Activated T-helper 2 cell treated with anti-CD3 and anti-CD28 coated beads, Interferon-gamma antibody, Interleukin-2, Interleukin-4, amounts not matched to agents 10 μg/mL and 5 μg/mL and 100 μg/mL, durations not matched to agents 14 hours and 24 hours and 36 hours (primary cell): Measurements from ENCODE around the gene CSNK1D. TPM values are rescaled to one million over a fixed set of nuclear protein-coding genes. Genes with fewer than 3 reads are reported as not detected.

ENCODE experiments used
- DNase-seq: peaks from one replicate; pipeline ENCODE4 v3.0.0; 2021; ENCODE audit warnings: low spot score
- H3K27ac Mint-ChIP-seq: one replicate; pipeline ENCODE4 v1.8.0; 2021; ENCODE audit warnings: mixed read lengths
- H3K27me3 Mint-ChIP-seq: one replicate; pipeline ENCODE4 v1.8.0; 2021; ENCODE audit warnings: low read depth, mixed read lengths
- H3K36me3 Mint-ChIP-seq: one replicate; pipeline ENCODE4 v1.8.0; 2021; ENCODE audit warnings: low read depth, mixed read lengths
- H3K4me1 Mint-ChIP-seq: one replicate; pipeline ENCODE4 v1.8.0; 2021; ENCODE audit warnings: low read depth, mixed read lengths
- H3K4me3 Mint-ChIP-seq: one replicate; pipeline ENCODE4 v1.8.0; 2021; ENCODE audit warnings: low read depth, mild to moderate bottlenecking, moderate library complexity, mixed read lengths
- H3K9me3 Mint-ChIP-seq: one replicate; pipeline ENCODE4 v1.8.0; 2021; ENCODE audit warnings: mixed read lengths
- intact Hi-C: fragments of 100-400 bp; cut with micrococcal nuclease; formaldehyde crosslinking; loops from one replicate; pipeline ENCODE4 v1.15.1; 2023
- total RNA-seq: library from RNA; stranded (reverse); gene quantifications from 2 replicates; pipeline ENCODE4 v1.2.3, GENCODE V29; 2022

The CSNK1D gene
- total RNA-seq, 1 donor from 2014 or later: 151 TPM

DNA sequence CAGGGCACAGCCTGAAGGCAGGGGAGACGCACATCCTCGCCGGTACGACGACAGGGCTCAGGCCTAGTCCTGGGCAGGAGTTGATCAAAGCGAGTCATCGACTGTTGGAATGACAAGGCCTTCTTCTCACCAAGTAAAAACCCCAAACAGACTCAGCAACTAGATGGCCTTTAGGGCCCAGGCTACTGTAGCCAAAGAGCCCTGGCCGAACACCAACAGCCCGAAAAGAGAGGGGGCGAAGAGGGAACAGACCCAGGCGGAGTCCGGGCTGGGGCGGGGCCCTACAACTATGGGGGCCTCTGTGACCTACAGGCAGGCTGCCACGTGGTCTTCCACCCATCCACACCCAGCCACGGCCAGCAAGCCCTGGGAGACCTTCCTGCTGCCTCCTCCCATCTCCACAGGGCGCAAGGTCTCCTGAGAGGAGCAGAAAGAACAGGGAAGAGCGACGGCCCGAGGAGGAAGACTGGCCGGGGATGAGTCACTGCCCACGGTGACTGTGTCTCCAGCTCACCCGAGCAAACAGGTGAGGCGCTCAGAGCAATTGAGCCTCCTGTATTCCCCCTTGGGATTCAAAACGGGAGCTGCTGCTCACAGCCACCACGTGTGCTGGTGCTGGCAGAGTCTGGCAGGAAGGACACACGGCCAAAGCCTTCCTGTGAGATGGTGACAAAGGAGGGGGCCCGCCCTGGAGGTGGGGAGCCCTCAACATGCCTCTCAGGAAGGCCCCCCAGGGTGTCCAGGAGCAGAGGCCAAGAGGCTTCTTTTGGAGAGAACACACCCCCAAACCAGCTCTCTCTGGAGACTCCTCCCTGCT is 26.9 kb downstream of the CSNK1D start:
- H3K36me3 Mint-ChIP-seq: peaks cover 75% of the 10 kb centered on the region
- no peaks in the 10 kb centered on the region for H3K9me3 Mint-ChIP-seq
- no peak overlapping the region for H3K4me3 Mint-ChIP-seq
- intact Hi-C loops: no loop called here
- no peaks in the 10 kb centered on the region for H3K27me3 Mint-ChIP-seq
- H3K27ac Mint-ChIP-seq: peak overlapping the region; percentile 55
- peaks cover 6% of the 10 kb centered on the region for H3K4me1 Mint-ChIP-seq
- no peak for DNase-seq

DNA sequence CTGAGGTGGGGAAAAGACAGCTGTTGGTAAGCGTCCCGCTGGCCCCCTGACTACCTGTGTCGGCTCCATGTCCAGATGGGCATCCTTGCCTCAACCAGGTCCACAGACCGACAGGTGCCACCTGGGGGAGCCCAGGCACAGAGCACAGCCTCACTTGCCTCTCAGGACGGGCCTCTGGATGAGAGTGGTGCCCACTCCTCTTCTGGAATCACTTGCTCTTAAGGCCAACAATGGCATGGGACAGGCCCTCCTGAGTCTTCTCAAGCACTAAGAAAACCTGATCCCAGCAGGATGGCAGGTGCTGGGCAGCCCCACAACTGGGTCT is 27.5 kb downstream of the CSNK1D start:
- H3K4me3 Mint-ChIP-seq: no peak overlapping the region
- intact Hi-C loops: no loop called here
- no peaks in the 10 kb centered on the region for H3K27me3 Mint-ChIP-seq
- no peak for DNase-seq
- peak overlapping the region; percentile 55 for H3K27ac Mint-ChIP-seq
- no peaks in the 10 kb centered on the region for H3K9me3 Mint-ChIP-seq
- H3K4me1 Mint-ChIP-seq: peaks cover 8% of the 10 kb centered on the region
- peaks cover 75% of the 10 kb centered on the region for H3K36me3 Mint-ChIP-seq

DNA sequence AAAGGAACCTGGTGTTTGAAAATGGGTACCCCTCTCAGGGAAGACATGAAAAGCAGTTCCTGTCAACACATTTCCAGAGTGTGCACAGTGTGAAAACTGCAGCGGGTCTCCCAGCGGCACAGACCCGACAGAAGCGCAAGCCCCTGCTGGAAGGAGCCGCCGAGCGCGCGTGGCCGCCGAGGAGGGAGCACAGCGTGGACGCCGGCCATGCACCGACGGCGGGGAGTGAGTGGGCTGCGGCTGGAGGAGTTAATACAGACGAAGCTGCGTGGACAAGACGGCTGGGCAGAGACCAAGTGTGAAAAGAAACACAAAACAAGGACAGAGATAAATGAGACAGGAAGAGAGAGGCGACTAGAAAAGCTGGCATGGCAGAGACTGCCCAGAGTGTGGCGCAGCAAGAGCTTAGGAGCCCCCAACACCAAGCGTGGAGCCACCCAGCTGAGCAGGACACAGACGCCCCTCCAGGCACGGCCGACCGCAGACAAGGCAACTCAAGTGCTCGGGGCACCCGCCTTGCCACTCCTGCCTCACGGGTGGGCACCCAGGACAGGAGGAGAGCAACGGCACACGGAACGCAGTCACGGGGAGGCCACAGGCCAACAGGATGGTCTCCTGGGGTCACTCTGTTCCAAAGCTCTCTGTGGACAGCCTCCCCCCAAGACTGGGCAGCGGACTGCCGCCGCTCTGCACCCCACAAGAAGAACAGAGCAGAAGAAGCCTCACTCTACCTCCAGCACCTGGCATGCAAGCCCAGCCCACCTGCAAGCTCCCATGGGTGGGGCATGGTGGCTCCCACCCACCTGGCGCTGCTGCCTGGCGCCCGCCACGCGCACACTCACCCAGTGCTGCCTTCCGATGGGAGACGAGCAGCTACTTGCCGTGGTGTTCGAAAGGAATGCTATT is 28.1 kb downstream of the CSNK1D start:
- H3K9me3 Mint-ChIP-seq: no peaks in the 10 kb centered on the region
- H3K27ac Mint-ChIP-seq: peak overlapping the region; percentile 31
- H3K4me1 Mint-ChIP-seq: peaks cover 13% of the 10 kb centered on the region
- DNase-seq: no peak
- intact Hi-C loops: no loop called here
- no peak overlapping the region for H3K4me3 Mint-ChIP-seq
- peaks cover 75% of the 10 kb centered on the region for H3K36me3 Mint-ChIP-seq
- no peaks in the 10 kb centered on the region for H3K27me3 Mint-ChIP-seq

DNA sequence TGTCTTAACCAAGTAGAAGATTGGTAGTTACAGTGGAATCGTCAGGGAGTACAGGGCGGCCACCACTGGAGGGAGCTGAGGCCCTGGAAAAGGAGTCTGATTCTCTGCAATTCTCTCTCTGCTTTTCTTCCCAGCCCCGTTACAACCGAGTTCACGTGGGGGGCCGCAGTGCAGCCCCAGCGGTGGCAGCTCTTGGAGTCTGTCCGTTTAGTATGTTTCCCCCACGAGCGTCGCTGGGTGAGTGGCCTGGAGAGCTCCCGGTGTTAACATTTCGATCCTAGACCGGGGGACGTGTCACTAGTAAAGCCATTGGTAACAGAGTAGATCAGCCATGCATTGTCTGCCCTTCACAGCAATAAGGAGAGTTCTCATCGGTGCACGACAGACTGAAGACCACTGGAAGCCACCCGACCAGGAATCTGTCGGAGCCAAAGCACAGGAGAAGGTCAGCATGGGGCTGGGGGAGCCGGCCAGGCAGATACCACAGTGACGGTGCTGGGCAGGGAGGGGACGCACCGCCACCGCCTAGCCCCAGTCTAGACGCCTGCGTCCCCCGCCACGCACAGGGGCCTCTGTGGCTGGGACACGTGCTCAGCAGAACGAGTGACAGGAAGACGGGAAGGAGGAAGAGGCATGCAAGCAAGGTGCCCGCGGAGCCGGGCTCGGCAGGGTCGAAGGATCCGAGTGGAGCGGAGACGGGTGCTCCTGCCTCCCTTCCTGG is 28.9 kb downstream of the CSNK1D start:
- Mint-ChIP-seq H3K36me3 (peaks cover 72% of the 10 kb centered on the region), H3K4me1 (peaks cover 14% of the 10 kb centered on the region)

DNA sequence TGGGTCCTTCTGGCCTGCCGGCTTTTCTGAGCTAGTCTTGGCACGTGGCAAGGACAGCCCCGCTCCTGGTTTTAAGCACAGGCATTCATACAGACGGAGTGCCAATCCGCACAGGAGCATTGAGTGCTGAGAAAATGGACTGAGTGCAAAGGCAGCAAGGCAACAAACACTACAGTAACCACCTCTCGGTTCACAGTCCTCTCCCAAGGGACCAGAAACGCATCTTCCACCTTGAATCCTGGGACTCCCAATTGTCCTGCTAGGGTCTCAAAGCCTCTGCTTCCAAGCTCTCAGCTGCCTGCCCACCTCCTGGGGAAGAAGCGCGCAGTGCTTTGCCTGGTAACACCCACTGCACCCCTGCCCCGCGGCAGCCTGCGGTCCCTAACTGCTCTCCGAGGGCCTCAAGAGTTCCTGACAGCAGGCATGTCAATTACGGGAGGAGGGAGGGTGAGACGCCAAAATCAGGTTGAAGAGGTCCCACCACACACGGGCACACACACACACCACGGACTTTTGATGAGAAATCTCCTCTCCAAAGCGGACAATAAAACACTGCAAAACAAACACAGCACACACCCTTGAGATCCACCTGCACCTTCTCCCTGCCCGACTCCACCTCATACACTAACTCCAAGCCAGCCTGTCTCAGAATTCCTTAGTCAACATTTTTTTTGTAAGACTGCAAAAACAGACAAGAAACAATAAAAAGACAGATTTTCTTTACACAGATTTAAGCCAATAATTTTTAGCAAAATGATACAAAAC is 29.7 kb downstream of the CSNK1D start:
- H3K27me3 Mint-ChIP-seq: no peaks in the 10 kb centered on the region
- no peaks in the 10 kb centered on the region for H3K9me3 Mint-ChIP-seq
- no peak overlapping the region for H3K4me3 Mint-ChIP-seq
- DNase-seq: no peak
- peak overlapping the region; percentile 37 for H3K27ac Mint-ChIP-seq
- peaks cover 18% of the 10 kb centered on the region for H3K4me1 Mint-ChIP-seq
- H3K36me3 Mint-ChIP-seq: peaks cover 70% of the 10 kb centered on the region
- intact Hi-C loops: loop anchor here (5.0 kb wide), 1 partner anchor 78 kb away; no protein-coding TSS in a partner anchor

More for the DNA sequence above, 28.9 kb downstream of the CSNK1D start:
- Mint-ChIP-seq H3K27ac (peak overlapping the region; percentile 37), H3K4me3 (no peak overlapping the region), H3K9me3 (no peaks in the 10 kb centered on the region), H3K27me3 (no peaks in the 10 kb centered on the region)
- no peak for DNase-seq
- intact Hi-C loops: loop anchor here (5.0 kb wide), 1 partner anchor 78 kb away; no protein-coding TSS in a partner anchor

DNA sequence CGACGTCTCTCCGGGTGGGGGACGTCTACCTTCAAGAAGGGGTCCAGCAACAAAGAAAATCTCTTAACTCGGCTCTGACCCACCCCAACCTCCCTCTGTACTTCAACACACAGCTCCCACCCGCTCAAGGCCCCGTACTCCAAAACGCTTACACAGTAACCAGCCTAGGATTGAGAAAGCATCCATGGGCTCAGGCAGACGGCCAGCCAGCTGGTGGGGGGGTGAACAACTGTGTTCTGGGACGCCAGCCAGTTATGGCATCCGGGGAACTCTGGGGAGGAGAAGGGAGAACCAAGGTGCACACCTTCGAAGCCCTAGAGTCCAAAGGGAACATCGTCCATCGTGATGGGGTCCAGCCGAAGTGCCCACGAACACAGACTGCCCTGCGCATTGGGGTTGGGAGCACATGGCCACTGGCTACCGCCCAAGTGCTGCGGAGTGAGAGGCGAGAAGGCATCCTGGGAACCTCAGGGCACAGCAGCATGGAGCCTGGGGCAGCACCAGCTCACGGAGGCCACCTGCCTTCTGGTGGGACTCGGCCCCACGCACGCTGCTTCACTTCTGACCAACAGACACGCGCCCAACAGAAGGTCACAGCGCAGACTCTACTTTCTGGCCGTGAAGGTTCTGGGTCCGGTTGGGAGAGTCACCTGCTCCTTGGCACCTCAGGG is 30.4 kb downstream of the CSNK1D start:
- intact Hi-C loops: loop anchor here (5.0 kb wide), 1 partner anchor 79 kb away; no protein-coding TSS in a partner anchor
- Mint-ChIP-seq H3K27ac (no peak overlapping the region), H3K4me1 (peaks cover 19% of the 10 kb centered on the region), H3K4me3 (no peak overlapping the region), H3K36me3 (peaks cover 68% of the 10 kb centered on the region), H3K9me3 (no peaks in the 10 kb centered on the region), H3K27me3 (no peaks in the 10 kb centered on the region)
- DNase-seq: no peak

DNA sequence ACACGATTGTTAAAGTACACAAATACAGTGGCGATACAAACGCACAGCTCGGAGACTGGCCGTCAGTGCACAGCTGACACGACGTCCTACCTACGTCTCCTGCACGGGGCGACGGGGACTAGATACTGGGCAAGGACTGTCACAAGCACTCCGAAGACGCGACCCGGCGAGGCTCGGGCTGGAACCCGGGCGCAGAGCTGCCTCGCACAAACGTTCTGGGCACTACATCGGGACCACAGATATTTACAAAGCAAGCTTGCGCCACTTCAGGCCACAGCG is 30.9 kb downstream of the CSNK1D start:
- H3K27me3 Mint-ChIP-seq: no peaks in the 10 kb centered on the region
- peaks cover 64% of the 10 kb centered on the region for H3K36me3 Mint-ChIP-seq
- intact Hi-C loops: loop anchor here (5.0 kb wide), 1 partner anchor 80 kb away; no protein-coding TSS in a partner anchor
- H3K4me3 Mint-ChIP-seq: no peak overlapping the region
- H3K27ac Mint-ChIP-seq: no peak overlapping the region
- no peak for DNase-seq
- no peaks in the 10 kb centered on the region for H3K9me3 Mint-ChIP-seq
- peaks cover 16% of the 10 kb centered on the region for H3K4me1 Mint-ChIP-seq

DNA sequence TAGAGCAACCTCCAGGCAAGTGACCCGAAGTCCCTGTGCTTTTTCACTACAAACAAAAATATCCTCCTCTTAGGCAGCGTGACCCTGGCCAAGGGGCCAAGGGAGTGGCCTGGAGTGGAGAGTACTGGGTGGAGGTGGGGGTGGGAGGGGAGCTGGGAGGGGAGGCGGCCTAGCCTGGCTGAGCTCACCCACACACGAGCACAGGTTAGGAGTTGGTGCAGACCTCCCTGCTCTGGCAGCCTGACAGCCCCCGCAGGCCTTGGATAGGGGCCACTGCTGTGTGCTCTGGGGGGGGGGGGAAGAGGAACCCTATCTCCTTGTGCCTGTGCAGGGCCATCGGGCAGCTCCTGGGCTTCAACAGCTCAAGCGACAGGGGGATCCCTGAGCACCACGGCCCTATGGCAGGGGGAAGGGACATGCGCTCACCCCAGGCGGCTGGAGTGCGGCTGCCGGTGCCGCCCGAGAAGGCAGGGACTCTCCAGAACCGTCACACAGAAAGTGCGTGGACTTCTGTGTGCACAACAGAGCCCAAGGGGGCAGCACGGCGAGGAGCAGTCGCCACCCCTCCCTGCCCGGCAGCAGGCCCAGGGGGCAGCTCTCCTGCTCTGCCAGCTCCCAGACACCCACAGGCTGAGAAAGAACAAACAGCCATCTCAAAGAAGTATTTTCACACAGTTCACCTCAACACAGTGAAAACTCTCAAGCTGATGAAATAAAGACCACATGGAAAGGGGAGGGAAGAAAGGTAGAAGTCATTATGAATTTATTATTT is 31.4 kb downstream of the CSNK1D start:
- H3K4me1 Mint-ChIP-seq: peaks cover 17% of the 10 kb centered on the region
- H3K9me3 Mint-ChIP-seq: no peaks in the 10 kb centered on the region
- intact Hi-C loops: loop anchor here (5.0 kb wide), 1 partner anchor 80 kb away; no protein-coding TSS in a partner anchor
- no peak for DNase-seq
- no peak overlapping the region for H3K4me3 Mint-ChIP-seq
- H3K27me3 Mint-ChIP-seq: no peaks in the 10 kb centered on the region
- H3K27ac Mint-ChIP-seq: peak overlapping the region; percentile 70
- H3K36me3 Mint-ChIP-seq: peaks cover 63% of the 10 kb centered on the region

DNA sequence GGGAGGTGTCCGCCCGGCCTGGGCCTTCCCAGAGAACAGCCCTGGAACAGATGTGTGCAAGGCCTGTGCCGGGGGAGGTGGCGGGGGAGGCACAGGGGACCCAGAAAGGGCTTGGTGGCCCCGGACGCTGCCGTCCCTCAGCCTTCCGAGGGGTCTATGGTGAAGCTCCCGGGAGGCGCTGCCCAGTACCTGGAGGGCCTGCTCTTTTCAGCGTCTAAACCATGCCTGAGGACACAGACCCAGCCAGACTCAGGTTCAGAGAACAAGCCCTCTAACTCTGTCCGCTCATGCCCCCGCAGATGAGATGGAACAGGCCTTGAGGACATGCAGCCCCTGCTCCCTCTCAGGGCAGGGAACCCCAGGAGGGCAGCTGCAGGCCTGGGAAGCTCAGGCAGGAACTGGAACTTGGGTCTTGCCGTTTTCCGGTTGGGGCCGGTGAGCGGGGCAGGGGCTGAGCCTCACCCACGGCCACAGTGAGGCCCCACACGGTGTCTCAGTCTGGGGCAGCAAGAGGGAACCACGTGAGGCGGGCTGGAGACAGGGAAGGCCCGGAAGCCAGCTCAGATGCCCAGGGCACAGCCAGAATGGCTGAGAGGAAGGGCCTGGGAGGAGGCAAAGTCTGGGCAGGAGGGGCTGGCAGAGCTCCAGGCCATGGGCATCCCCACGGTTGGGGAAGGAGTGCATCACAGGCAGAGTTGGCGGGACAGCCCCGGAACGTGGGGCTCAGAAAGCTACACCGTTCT is 32.1 kb downstream of the CSNK1D start:
- Mint-ChIP-seq H3K4me3 (no peak overlapping the region), H3K27me3 (no peaks in the 10 kb centered on the region), H3K4me1 (peaks cover 17% of the 10 kb centered on the region), H3K36me3 (peaks cover 58% of the 10 kb centered on the region), H3K9me3 (no peaks in the 10 kb centered on the region), H3K27ac (peak overlapping the region; percentile 70)
- intact Hi-C loops: loop anchor here (5.0 kb wide), 1 partner anchor 81 kb away; no protein-coding TSS in a partner anchor
- no peak for DNase-seq

DNA sequence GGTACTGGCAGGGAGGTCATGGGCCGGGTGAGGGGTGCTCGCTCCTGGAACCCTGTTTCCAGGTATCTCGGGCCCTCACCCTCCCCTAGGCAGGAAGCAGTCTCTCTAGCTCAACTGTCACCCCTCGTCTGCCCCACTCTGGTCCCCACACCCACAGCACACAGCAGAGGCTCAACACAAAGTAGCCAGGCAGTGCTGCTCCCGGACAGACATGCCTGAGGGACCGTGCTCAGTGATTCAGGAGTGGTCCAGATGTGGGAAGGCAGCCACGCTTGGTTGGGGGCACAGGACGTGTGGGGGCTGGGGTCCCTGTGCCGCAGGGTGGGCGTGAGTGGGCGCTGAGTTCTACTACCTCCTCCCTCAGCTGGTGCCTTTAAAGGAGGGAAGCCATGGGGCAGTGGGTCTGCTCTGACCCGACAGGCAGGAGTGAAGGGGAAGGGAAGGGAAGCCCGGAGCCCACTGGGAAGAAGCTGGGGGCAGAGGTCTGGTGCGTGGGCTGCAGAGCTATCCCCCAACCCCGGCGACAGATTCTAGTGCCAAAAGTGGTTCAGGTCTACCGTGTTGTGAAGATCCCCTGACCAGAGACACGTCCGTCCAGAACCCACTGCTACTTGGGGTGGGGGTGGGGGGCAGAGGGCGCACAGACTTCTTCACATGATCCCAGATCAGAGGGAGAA is 32.9 kb downstream of the CSNK1D start:
- no peak overlapping the region for H3K4me3 Mint-ChIP-seq
- H3K27me3 Mint-ChIP-seq: no peaks in the 10 kb centered on the region
- H3K36me3 Mint-ChIP-seq: peaks cover 58% of the 10 kb centered on the region
- peaks cover 22% of the 10 kb centered on the region for H3K4me1 Mint-ChIP-seq
- no peaks in the 10 kb centered on the region for H3K9me3 Mint-ChIP-seq
- intact Hi-C loops: loop anchor here (5.0 kb wide), 1 partner anchor 82 kb away; no protein-coding TSS in a partner anchor
- no peak for DNase-seq
- peak overlapping the region; percentile 63 for H3K27ac Mint-ChIP-seq
